ENCODE measurements around the gene KRT81. TPM values are rescaled to one million over a fixed set of nuclear protein-coding genes. Genes with fewer than 3 reads are reported as not detected.

Gene KRT81
- total and polyA plus RNA-seq, 10 donors, result 0.05 to 0.37 TPM; not detected in 8

GRCh38 chr12:52248541-52249461 lies 42.5 kb downstream of the KRT81 start:
- Histone ChIP-seq H3K4me1 (peaks cover 6 to 19% (median 12%) of the 10 kb centered on the region in 6 donors), H3K4me3 (no peak overlapping the region), H3K9me3 (no peaks in the 10 kb centered on the region), H3K36me3 (no peaks in the 10 kb centered on the region), H3K27me3 (replicated peaks in 1 of 7) (peaks cover 0 to 53% (median 8%) of the 10 kb centered on the region in 7 donors), H3K27ac (no peak overlapping the region)
- intact Hi-C loops (cut with DNase I; ENCODE audit: low total_unique reads), result no loop called here
- WGBS, 5 donors, result 81 to 88% (median 85%) methylated on average over 11 to 18 of the region's 18 CpGs
- no peak for DNase-seq
- TF ChIP-seq POLR2A (IDR thresholded peaks at IDR 0.05) (no peak), POLR2AphosphoS5 (IDR thresholded peaks at IDR 0.05) (no peak)
- TF ChIP-seq, protein P1, sequence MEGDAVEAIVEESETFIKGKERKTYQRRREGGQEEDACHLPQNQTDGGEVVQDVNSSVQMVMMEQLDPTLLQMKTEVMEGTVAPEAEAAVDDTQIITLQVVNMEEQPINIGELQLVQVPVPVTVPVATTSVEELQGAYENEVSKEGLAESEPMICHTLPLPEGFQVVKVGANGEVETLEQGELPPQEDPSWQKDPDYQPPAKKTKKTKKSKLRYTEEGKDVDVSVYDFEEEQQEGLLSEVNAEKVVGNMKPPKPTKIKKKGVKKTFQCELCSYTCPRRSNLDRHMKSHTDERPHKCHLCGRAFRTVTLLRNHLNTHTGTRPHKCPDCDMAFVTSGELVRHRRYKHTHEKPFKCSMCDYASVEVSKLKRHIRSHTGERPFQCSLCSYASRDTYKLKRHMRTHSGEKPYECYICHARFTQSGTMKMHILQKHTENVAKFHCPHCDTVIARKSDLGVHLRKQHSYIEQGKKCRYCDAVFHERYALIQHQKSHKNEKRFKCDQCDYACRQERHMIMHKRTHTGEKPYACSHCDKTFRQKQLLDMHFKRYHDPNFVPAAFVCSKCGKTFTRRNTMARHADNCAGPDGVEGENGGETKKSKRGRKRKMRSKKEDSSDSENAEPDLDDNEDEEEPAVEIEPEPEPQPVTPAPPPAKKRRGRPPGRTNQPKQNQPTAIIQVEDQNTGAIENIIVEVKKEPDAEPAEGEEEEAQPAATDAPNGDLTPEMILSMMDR (IDR thresholded peaks at IDR 0.05 in 8 of 11, conservative IDR thresholded peaks at IDR 0.05 in 3 of 11), result no peak

- Histone ChIP-seq H3K4me3 (no peak overlapping the region), H3K36me3 (no peaks in the 10 kb centered on the region), H3K27me3 (replicated peaks in 1 of 7) (peaks cover 0 to 50% (median 8%) of the 10 kb centered on the region in 7 donors), H3K4me1 (peaks cover 7 to 25% (median 16%) of the 10 kb centered on the region in 6 donors), H3K27ac (no peak overlapping the region), H3K9me3 (no peaks in the 10 kb centered on the region)
- WGBS, 5 donors, result 82 to 92% (median 86%) methylated on average over 8 to 10 of the region's 10 CpGs
- intact Hi-C loops (cut with DNase I; ENCODE audit: low total_unique reads), result no loop called here
- TF ChIP-seq POLR2A (IDR thresholded peaks at IDR 0.05), result no peak
- TF ChIP-seq, protein P1 (IDR thresholded peaks at IDR 0.05 in 8 of 11, conservative IDR thresholded peaks at IDR 0.05 in 3 of 11), result no peak
- no peak for TF ChIP-seq POLR2AphosphoS5 (IDR thresholded peaks at IDR 0.05)
- DNase-seq, result no peak
These were observed 43.5 kb downstream of the KRT81 start for GRCh38 chr12:52247622-52248540.

DNA sequence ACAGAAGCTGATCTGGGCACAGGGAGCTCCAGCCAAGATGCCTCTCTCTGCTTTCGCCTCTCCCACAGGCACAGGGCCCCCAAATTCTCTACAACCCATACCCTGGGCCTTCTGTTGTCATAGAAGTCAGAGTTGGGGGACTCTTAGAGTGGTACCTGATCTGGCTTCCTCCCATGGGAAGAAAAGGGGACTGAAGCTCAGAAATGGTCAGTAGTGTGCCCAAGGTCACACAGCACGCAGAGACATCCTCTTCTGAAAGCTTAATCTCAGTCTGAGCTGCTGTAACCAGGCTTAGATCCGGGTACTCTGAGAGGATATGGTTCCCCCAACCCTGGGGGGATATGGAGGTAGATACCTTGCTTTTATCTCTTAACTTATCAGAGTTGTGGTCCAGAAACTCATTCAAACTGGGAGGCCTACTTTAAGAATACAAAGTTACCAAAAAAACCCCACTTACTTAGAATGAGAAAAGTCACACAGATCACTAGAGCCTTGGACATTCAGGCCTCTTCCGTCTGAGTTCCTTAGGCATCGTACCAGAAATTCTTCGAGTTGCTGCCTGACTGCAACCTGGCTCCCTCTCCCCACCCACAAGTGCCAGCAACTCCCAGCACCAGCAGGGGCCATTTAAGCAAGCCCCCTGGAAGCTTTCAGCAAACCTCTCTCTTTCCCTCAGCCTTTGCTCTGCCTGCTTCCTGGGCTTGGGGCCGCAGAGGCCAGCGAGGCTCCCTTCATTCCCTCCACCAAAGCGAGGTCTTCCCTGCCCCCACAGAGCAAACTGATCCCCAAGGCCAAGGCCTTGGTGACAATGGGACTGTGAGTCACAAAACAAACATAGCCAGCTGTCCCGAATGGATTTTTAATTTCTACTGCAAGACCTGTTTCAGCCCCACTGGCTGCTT lies 44.4 kb downstream of the KRT81 start:
- no peak overlapping the region for H3K27ac ChIP-seq
- H3K9me3 ChIP-seq, result no peaks in the 10 kb centered on the region
- peaks cover 0 to 47% (median 8%) of the 10 kb centered on the region in 7 donors for H3K27me3 ChIP-seq (replicated peaks in 1 of 7)
- no peak overlapping the region for H3K4me3 ChIP-seq
- no peak for DNase-seq
- H3K4me1 ChIP-seq, result peaks cover 7 to 25% (median 16%) of the 10 kb centered on the region in 6 donors
- 55 to 76% (median 63%) methylated on average over 10 of the region's 10 CpGs for WGBS, 5 donors
- TF ChIP-seq, protein P1 (IDR thresholded peaks at IDR 0.05 in 8 of 11, conservative IDR thresholded peaks at IDR 0.05 in 3 of 11), result no peak
- TF ChIP-seq POLR2AphosphoS5 (IDR thresholded peaks at IDR 0.05) (no peak), POLR2A (IDR thresholded peaks at IDR 0.05) (no peak)
- intact Hi-C loops (cut with DNase I; ENCODE audit: low total_unique reads), result no loop called here
- H3K36me3 ChIP-seq, result no peaks in the 10 kb centered on the region

All from spleen (tissue), 11 donors.